Muscle of back (tissue), 11 donors: ENCODE data around the gene GNB1L. TPM values are rescaled to one million over a fixed set of nuclear protein-coding genes. Genes with fewer than 3 reads are reported as not detected.

Source experiments
- DNase-seq, 3 donors: peaks; one replicate each; pipeline versions ENCODE4 v3.0.0 to v3.0.0-alpha.2; 2013
- polyA plus RNA-seq, 10 donors: library from polyadenylated mRNA; unstranded; fragments of 120-200 nt; gene quantifications; one replicate each; pipeline ENCODE4 v1.2.1, GENCODE V29; 2013; ENCODE audit not compliant: insufficient read length in 10 of 10

Gene GNB1L
- polyA plus RNA-seq, 10 donors, result 2.1 to 5.3 (median 3.7) TPM

DNA sequence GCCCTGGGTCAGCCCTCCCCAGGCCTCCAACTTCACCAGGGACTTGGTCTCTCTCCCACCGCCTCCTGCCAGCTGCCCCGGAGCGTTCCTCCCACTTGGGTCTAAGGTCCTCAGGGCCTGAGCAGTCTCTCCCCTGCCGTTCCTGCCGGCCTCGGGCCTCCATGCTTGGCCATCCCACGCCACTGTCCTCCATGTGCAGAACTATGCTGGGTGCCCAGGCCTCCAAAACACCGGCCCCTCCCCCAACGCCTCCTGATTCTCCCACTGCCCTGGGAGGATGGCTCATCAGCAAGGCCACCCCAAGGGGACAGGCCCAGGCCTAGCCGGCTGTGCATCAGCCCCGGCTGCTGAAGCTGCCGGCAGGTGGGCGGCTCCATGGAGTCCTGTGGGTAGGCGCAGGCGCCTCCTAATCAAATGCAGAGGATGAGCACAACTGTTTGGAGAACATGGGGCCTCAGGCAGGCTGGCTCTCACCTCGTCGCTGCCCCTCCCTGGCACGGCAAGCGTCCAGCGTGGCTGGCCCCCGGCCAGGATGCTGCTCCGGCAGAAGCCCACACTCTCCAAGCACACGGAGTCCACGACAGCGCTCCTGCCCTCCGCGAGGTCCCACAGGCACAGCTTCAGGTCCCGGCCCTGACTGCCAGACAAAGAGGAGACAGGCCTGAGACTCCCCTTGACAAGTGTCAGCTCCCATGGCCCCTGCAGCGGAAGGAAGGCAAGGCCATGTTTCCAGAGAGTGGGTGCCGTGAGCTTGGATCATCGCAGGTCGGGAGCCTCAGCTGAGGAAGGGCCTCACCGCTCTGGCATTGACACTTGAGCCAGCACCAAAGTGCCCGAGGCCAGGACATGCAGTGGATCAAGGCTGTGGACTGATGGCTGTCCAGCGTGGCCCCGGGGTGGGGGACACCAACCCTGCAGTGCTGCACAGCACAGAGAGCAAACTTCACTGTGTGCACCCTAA lies 42.6 kb downstream of the GNB1L start:
- DNase-seq, result no peak

DNA sequence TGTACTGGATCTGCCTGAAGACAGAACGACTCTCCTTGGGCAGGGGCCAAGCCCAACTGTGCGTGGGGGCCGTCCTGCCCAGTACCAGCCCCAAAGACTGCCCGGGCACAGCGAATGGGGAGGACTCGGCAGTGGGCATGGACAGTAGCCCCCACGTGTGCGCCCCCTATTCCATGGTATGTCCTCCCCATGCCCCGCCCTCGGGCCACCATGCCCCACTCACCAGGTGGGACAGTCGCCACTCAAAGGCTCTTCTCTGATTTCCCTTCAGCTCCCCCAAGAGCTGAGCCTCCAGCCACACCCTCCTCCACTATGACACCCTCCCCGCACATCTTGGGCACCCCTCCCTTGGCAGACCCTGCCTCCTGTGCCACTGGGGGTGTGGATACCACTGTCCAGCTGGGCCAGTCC lies 43.5 kb downstream of the GNB1L start:
- no peak for DNase-seq

DNA sequence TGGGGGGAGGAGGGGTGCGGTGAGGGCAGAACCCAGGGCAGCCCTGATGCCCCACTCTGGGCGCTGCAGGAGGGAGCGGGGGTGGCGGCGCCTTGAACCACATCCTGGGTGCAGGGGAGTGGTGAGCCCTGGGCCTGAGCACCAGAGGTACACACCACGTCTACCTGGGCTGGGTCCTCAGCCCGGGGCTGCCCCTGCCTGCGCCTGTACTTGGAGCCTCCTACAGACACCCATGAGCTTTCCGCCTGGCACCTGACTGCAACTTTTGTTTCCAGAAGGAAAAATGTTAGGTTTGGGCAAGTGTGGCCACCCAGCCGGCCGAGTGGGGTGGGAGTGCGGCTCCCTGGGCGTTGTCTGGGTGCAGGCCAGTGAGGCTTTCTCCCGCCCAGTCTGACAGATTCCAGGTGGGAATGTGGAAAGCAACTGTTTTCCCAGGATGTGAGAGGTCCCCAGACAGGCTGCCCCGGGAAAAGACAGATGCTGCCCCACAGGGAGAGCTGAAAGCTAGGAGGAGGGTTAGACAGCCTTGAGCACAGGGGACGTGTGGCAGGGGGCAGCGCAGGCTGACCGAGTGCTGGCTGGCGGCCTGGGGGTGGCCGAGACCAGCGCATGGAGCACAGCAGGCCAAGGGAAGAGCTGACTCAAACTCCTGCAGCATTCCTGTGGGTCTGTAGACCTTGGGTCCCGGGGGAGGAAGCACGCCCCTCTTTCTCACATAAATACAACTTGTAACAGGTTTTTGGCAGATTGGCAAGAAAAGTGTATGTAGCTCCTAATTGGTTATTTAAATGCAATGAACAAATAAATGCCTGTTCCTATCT lies 44.1 kb downstream of the GNB1L start:
- DNase-seq, result peak in 1 of 3 donors; percentile 78

DNA sequence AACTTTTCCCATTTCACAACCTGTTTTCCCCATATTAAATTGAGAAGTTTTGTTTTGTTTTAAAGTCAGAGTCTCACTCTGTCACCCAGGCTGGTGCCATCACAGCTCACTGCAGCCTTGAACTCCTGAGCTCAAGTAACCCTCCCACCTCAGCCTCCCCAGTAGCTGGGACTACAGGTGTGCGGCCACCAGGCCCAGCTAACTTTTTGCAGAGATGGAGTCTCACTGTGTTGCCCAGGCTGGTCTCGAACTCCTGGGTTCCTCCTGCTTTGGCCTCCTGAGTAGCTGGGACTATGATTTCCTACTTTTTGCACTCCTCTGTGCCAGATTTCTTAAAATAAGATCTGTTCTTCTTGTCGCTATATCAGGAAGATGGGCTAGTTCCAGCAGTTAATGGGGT lies 44.9 kb downstream of the GNB1L start:
- no peak for DNase-seq

DNA sequence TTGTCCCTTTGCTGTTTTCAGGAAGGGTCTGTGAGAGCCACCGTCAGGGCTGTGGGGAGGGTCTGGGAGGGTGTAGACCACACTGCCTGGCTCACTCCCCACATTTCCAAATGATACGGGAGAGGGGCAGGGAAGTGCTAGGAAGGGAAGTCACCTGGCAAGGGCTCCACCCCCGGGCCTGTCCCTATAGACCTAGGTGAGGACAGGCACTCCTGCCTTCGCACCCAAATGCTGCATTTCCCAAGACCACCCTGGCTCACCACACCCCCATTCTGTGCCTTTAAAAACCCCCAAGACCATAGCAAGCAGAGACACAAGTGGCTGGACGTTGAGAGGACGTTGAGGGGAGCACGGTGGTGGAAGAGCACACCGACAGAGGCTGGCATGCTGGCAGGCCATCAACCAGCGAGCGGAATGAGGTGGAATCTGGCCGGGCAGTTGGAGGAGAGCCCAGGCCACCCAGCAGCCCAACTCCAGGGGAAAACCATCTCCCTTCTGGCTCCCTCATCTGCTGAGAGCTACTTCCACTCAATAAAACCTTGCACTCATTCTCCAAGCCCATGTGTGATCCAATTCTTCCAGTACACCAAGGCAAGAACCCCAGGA lies 45.7 kb downstream of the GNB1L start:
- no peak for DNase-seq

DNA sequence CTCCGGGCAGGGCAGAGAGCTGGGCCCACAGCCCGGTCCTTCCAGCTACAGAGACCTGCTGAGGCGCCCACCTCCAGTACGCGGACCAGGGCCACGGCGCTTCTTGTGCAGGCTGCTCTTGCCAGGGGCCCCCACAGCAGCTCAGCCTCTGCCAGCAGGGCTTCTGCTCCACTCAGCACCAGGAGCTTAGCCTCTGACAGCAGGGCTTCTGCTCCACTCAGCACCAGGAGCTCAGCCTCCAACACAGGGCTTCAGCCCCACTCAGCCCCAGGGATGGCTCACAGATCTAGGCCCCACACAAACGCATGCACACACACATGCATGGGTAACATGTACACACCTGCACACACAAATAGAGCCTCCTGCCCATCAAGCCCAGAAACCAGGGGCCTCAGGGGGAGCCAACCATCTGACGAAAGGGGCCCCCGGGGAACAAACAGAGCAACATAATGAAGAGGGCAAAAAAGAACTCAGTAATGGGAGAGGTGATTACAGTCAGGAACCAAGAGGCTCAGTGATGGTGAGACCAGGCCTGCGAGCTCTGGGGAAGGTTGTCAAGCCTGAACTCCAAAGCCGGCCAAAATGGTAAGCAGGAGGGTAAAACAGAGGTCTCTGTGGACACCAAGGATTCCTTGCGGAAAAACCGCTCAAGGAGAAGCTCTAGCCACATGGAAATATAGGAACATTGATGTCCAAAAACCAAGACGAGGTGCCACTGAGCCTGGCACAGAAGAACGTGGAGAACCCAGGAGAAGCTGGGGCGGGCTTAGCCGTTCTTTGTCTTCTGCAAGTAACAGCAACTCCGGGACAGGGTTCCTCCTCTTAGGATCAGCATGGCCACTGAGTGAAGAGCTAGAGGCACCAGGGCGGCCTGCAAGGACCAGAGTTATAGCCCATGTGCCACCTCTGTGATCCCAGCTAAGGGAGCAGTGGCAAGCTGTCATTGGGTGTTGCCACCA lies 46.5 kb downstream of the GNB1L start:
- DNase-seq, result no peak

DNA sequence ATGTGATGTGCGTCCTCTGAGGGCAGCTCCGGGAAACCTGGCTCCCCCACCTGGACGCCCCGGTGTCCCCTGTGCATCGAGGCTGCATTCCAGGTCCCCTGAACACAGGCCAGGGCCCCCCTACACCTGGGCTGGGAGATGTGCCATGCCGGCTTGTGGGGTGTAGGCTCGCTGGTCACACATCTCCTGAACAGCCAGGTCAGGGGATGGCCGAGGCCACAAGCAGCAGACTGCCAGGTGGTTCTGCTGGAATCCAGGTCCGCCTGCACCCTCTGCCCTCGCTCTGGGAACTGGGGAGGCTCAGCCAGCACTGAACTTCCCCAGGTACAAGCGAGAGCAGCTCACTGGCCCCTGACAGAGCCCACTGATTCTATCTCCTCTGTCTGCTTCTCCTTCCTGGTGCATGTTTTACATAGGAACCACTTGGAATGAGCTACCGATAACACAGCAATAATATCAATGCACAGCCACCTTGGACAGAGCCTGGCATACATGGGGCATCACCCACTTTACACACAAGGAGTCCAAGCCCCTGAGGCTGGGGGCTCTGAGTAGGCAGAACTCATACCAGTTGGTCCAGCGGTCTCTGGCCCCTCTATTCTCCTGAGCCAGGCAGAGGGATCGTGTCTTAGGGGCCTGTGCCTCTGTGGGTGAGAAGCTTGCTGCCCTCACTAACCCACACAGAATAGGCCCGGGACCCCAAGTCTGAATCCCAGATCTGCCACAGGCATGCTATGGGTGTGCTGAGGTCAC lies 47.3 kb downstream of the GNB1L start:
- DNase-seq, result no peak

DNA sequence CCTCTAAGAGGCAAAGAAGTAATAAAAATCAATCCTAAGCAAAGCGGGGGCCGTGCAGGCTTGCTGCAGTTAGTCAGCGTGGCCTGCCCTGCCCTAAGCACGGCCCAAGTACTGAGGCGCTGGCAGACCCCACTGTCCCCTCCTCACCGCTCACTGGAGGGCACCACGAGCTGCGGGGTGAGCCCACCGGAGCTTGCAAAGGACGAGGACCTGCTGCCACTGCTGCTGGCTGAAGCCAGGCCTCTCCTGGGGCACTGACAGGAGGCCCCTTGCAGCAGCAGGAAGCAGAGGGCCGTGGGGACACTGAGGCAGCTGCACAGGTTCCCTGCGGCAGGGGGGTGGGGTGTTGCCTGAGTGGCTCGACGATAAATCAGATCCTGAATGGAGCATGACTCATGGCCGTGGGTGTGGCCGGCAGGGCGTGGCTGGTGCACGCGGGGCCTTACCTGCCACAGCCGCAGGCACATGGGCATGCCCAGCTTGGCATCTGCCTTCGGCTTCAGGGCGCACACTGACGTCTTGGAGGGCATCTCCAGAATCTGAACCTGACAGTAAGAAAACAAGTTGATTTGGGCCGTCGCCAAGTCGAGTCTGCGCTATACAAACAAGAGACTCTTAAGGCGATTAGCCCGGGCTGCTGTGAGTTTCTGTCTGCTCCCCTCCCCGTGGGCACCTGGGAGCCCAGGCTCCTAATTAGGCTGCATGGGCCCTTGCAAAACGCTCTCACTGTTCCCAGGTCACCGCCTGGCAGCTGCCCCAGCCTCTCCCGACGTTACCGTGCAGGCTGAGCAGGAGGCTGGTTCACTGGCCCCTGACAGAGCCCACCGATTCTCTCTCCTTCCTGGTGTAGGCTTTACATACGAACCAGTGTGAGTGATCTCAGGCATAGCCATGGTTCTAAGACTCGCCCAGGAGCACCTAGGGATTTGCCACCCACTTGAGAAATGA lies 48.2 kb downstream of the GNB1L start:
- DNase-seq, result no peak

DNA sequence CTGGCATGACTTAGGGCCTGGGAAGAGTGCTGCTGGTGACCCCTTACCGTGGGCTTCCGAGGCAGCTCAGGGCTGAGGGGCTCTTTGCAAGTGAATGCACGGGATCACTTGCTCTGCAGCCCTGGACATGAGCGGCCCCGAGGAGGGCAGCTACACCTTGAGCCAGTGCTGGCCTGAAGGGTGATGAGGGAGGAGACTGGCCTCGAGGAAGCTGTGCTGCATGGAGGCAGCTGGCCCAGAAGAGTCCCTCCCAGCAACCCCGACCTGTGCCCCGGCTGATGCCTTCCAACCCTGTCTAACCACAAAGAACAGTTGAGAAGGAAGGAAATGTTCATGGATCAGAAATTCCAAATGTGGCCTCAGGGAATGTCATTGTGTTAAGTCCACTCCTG lies 48.9 kb downstream of the GNB1L start:
- DNase-seq, result no peak

DNA sequence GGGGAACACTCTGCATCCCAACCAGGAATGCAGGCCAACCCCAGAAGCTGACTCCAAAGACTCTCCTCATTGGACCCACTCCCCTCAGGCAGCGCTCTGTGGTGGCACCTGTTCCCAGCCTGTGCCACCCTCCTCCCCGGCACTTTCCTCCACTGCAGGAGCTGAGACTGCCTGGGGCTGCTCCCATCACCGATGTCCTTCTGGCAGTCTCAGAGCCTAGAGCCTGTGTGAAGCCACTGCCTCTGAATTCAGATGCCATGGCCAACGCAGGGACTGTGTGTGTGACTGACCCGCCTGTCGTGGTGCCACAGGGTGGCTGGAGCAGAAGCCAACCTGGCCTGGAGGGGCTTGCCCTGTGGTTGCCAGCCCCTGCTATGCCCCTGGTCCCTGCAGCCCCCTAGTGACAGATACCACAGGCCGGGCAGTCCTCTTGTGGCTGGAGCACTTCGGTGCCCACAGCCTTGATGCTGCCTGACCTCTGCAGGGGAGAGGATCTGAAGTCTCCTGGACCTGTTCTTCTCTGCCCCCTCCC lies 50.9 kb downstream of the GNB1L start:
- DNase-seq, result no peak

DNA sequence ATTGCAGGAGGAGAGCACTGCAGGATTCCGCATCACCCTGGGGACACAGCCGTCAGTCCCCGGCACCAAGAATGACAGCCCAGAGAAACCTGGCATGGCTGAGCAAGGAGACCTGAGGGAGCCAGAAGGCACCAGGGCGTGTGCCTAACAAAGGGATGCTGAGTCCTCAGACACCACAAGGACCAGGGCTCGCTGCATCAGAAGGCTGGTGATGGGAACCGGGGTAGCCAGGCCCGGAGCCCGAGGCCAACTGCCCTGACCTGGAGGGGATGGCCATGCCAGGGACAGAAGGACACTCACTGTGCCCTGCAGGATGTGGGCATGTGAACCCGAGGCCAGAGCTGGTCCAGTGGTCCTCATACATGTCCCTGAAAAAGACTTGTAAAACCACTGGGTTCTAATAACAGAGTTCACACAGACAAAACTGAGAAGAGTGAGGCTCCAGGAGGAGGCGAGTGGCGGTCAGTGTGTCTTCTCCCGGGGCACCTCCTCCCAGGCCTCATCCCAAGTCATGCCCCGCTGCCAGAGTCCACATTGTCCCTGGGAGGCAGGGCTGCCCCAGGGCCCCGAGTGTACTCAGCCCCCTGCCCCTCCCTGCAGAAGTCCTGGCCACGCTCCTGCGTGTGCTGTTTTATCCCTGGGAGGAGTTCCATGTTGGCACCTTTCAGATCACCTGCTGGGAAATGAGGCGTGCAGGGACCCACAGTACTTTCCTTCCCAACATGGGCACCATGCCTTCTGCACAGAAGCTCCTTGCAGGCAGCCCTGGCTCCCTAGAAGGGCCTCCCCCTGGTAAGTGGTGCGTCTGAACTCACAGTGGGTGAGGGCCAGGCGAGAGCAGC lies 51.6 kb downstream of the GNB1L start:
- no peak for DNase-seq

DNA sequence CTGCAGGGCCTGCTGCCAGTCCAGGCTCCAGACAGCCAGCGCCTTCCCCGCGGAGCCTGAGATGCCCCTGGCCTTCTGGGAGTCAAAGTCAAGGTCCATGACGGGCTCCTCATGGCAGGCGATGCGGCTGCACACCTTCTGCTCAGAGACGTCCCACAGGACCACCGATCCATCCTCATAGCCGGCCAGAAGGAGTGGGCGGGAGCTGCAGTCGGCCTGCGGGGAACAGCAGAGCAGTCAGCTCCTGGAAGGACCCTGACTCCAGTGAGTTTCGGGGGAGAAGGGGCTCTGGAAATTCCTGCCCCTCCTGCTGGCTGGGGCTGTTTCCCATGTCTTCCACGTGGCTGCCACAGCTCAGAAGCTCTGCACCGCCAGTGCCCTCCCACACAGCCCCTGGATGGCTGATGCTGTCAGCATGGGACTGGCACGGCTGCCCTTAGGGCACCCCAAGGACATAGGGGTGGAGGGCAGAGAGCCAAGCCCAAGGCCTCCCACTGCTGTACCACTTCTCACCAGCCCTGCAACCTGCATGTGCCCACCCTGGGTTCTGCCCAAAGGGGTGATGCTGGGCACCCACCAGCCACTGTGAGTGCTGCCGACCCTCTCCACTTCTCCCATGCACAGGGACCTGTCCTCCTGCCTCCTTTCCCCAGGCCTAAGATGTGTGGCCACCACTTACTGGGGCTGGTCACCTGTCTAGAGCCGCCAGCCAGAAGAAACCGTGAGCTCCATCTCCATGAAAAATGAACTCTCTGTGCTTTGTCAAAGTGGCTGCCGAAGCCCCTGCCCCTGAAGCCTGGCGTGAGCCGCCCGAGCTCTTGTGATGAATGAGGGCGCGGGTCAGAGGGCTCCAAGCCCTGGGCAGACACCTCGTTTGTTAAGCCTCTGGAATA lies 52.4 kb downstream of the GNB1L start:
- no peak for DNase-seq

DNA sequence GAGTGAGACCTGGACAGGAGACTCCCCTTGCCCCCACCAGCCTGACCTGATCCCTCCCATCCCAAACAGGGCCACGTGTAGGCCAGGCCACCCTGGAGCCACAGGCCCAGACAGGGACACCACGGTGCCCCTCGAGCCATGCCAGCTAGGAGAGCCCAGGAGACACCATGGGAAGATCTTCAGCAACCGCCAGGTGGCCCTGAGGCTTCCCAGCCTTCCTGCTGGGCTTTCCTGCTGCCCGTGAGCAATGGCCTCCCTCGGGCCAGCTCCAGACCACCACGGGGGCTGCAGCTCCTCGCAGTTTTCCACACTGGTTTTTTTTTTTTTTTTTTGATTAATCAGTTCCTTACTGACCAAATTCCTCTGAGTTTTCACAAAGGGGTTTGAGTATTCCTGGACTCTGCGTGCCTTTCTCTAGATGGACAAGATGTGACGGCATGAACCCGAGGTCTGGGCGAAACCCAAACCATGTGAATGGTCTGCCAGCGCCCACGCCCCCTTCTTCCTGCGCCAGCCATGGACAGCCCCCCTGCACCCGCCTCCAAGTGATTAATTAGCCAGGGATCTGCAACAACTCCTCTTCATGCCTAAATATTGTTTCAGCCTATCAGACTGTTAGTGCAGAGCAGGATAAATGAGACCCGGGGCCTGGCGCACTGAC lies 53.2 kb downstream of the GNB1L start:
- DNase-seq, result no peak

DNA sequence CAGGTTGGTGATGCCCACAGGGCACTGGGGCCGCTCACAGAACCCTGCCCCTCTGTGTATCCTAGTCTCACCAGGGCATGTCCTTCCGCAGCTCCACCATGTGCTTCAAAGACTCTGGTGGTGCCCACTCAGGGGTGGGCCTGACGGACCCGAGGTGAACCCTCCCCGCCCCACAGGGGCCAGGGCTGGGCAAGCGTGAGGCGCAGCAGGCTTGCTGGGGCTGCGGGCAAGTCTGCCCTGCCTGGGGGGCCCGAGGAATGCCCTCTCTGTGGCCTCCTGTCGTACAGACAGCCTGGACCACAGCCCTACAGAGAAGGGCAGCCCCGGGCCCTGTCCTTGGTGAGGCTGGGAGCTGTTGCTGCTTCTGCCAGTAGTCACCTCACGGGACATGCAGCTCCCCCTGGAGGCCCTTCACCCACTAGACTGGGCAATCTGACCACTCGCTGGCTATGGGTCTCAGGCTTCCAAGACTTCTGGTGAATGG lies 53.9 kb downstream of the GNB1L start:
- no peak for DNase-seq

DNA sequence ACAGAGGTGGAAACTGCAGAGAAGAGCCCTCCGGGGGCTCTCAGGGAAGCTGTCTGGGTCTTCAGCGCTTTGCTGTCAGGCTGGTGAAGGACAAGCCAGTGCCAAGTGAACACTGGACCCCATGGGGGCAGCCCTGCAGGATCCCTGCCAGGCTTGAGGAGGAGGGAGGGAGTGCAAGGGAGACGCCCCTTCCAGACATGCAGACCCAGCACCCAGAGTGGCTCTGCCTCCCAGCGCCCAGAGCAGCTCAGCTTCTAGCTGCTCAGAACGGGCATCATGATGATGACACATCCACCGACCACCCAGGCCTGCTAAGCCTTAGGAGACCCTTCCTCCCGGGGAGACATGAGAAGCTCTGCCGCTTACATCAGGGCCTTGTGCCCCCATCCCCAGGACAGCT lies 54.4 kb downstream of the GNB1L start:
- no peak for DNase-seq
